Measurements from ENCODE around the gene CRNN. TPM values are rescaled to one million over a fixed set of nuclear protein-coding genes. Genes with fewer than 3 reads are reported as not detected.

The CRNN gene
- total RNA-seq, 1 experiment from 2014 or later, result not detected

DNA sequence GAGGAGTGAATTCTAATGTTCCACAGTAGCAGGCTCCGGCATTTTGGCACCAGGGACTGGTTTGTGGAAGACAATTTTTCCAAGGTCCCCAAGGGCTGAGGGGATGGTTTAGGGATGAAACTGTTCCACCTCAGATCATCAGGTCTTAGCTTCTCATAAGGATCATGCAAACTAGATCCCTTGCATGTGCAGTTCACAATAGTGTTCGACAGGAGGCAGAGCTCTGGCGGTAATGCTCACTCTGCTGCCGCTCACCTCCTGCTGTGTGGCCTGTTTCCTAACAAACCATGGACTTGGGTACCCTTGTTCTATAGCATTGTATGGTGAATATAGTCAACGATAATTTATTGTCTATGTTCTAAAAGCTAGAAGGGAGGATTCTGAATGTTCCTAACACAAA lies 16.6 kb downstream of the CRNN start:
- H4K91ac ChIP-seq (ENCODE audit: insufficient read length, low read depth, low read length), result no peak overlapping the region
- Mint-ChIP-seq H3K27ac (no peak overlapping the region), H3K9me3 (peaks cover 79 to 81% of the 10 kb centered on the region in 2 experiments), H3K4me3 (no peak overlapping the region), H3K36me3 (ENCODE audit: insufficient read depth in 1 of 3, low read depth in 3 of 3) (peaks cover 0 to 25% (median 14%) of the 10 kb centered on the region in 3 experiments; a peak in 5 of 7 replicates), H3K27me3 (ENCODE audit: low read depth) (peaks cover 3% of the 10 kb centered on the region; the same call in 1 of the 2 replicates), H3K4me1 (no peaks in the 10 kb centered on the region)
- H4K5ac ChIP-seq (ENCODE audit: insufficient read length, low read depth, low read length), result no peak overlapping the region
- H2BK20ac ChIP-seq (ENCODE audit: low read depth, low read length, poor library complexity, severe bottlenecking), result no peak overlapping the region
- no peak overlapping the region for H3K14ac ChIP-seq (ENCODE audit: insufficient read depth, low read length)
- no peak overlapping the region for H3K4ac ChIP-seq (ENCODE audit: low read depth, low read length)
- H3K4me1 ChIP-seq (ENCODE audit: insufficient read depth, low read length), result no peaks in the 10 kb centered on the region
- H3K9me3 ChIP-seq (ENCODE audit: control insufficient read depth, low read depth, low read length), result peaks cover 62% of the 10 kb centered on the region
- H3K56ac ChIP-seq (ENCODE audit: insufficient read length, low read depth, low read length), result no peak overlapping the region
- H2BK120ac ChIP-seq (ENCODE audit: low read depth, low read length, poor library complexity, severe bottlenecking), result no peak overlapping the region
- H3K27ac ChIP-seq (ENCODE audit: insufficient read length, low read depth, low read length), result no peak overlapping the region
- TF ChIP-seq, protein P1, sequence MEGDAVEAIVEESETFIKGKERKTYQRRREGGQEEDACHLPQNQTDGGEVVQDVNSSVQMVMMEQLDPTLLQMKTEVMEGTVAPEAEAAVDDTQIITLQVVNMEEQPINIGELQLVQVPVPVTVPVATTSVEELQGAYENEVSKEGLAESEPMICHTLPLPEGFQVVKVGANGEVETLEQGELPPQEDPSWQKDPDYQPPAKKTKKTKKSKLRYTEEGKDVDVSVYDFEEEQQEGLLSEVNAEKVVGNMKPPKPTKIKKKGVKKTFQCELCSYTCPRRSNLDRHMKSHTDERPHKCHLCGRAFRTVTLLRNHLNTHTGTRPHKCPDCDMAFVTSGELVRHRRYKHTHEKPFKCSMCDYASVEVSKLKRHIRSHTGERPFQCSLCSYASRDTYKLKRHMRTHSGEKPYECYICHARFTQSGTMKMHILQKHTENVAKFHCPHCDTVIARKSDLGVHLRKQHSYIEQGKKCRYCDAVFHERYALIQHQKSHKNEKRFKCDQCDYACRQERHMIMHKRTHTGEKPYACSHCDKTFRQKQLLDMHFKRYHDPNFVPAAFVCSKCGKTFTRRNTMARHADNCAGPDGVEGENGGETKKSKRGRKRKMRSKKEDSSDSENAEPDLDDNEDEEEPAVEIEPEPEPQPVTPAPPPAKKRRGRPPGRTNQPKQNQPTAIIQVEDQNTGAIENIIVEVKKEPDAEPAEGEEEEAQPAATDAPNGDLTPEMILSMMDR (conservative IDR thresholded peaks at IDR 0.05), result no peak
- H3K27me3 ChIP-seq (ENCODE audit: insufficient read depth, low read length), result no peaks in the 10 kb centered on the region
- H3K23me2 ChIP-seq (ENCODE audit: insufficient read length, low read depth, low read length, poor library complexity, severe bottlenecking), result no peaks in the 10 kb centered on the region
- no peaks in the 10 kb centered on the region for H3K79me2 ChIP-seq (ENCODE audit: insufficient read depth, low read length)
- H2AFZ ChIP-seq (ENCODE audit: low read length), result no peak overlapping the region
- H3K79me1 ChIP-seq (ENCODE audit: insufficient read depth, low read depth, low read length, poor library complexity, severe bottlenecking), result no peaks in the 10 kb centered on the region
- H2BK15ac ChIP-seq (ENCODE audit: low read depth, low read length), result no peak overlapping the region
- no peak overlapping the region for H2BK12ac ChIP-seq (ENCODE audit: insufficient read length, low read depth, low read length)
- no CpG with 5 or more reads among the region's 5 CpGs for WGBS (ENCODE audit: extremely low coverage, insufficient read length, low lambda C conversion rate)
- no peak overlapping the region for H4K8ac ChIP-seq (replicated peaks; ENCODE audit: insufficient read length, low read depth, low read length)
- no peak overlapping the region for H3K23ac ChIP-seq (ENCODE audit: insufficient read length, low read depth, low read length)
- H3K9ac ChIP-seq (ENCODE audit: extremely low read depth, insufficient read length, low read length), result no peak overlapping the region
- H3T11ph ChIP-seq (ENCODE audit: low read length), result no peak overlapping the region
- no peak overlapping the region for H2BK5ac ChIP-seq (ENCODE audit: insufficient read length, low read length)
- no peak overlapping the region for H3K18ac ChIP-seq (ENCODE audit: insufficient read length, low read depth, low read length)
- no peaks in the 10 kb centered on the region for H4K20me1 ChIP-seq (ENCODE audit: control insufficient read depth, insufficient read depth, insufficient read length)
- DNase-seq, result no peak
- H2AK5ac ChIP-seq (ENCODE audit: insufficient read length, low read length), result no peak overlapping the region
- H3K4me2 ChIP-seq (ENCODE audit: insufficient read depth, insufficient read length, low read length), result no peak overlapping the region

Data from H9 (cell line).